GM13977 (cell line): ENCODE data around the gene STXBP2.

Source experiments
- DNase-seq: peaks from one replicate; pipeline ENCODE4 v3.0.0; 2012; ENCODE audit warnings: low spot score
- in situ Hi-C: fragments of 300-500 bp; cut with MboI; formaldehyde crosslinking; loops from one replicate; pipeline ENCODE4 v1.12.0; 2022; ENCODE audit warnings: low sequenced_read_pairs, low pct_unique_long_range_greater_than_20kb, mixed read lengths, inconsistent platforms; ENCODE audit not compliant: unreplicated experiment
- TF ChIP-seq, protein P1 (sequence below): IDR thresholded peaks from 2 replicates; pipeline ENCODE4 v1.5.1; 2012; ENCODE audit warnings: mild to moderate bottlenecking, control low read depth; ENCODE audit not compliant: insufficient read depth; ENCODE audit errors: extremely low read depth, missing control alignments

The STXBP2 gene

DNA sequence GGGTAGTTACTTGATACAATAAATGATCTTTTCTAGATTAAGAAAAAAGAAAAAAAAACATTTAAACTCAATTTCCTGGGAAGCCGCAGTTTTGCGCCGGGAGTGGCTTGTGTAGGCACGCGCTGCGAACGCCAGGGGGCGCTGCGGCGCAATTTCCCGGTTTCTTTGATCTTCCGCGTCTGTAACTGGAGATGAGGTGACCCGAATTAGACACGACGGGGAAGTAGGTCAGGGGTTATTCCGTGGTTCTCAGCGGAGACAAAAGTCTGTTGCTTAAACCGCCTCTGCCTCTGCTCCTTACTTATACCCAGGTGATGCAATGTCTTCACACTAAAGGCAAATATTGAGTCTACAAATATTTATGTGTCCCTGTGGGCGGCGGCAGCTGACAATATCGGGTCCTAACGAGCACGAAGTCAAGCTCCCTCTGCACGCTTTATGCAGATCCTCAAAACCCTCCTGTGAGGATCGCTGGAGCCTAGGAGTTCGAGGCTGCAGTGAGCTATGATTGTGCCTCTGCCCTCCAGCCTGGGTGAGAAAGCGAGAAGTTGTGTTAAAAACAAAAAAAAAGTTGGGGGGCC is 15.2 kb downstream of the STXBP2 start:
- TF ChIP-seq, protein P1, sequence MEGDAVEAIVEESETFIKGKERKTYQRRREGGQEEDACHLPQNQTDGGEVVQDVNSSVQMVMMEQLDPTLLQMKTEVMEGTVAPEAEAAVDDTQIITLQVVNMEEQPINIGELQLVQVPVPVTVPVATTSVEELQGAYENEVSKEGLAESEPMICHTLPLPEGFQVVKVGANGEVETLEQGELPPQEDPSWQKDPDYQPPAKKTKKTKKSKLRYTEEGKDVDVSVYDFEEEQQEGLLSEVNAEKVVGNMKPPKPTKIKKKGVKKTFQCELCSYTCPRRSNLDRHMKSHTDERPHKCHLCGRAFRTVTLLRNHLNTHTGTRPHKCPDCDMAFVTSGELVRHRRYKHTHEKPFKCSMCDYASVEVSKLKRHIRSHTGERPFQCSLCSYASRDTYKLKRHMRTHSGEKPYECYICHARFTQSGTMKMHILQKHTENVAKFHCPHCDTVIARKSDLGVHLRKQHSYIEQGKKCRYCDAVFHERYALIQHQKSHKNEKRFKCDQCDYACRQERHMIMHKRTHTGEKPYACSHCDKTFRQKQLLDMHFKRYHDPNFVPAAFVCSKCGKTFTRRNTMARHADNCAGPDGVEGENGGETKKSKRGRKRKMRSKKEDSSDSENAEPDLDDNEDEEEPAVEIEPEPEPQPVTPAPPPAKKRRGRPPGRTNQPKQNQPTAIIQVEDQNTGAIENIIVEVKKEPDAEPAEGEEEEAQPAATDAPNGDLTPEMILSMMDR: peak; percentile 90
- in situ Hi-C loops: no loop called here
- DNase-seq: peak; percentile 88

DNA sequence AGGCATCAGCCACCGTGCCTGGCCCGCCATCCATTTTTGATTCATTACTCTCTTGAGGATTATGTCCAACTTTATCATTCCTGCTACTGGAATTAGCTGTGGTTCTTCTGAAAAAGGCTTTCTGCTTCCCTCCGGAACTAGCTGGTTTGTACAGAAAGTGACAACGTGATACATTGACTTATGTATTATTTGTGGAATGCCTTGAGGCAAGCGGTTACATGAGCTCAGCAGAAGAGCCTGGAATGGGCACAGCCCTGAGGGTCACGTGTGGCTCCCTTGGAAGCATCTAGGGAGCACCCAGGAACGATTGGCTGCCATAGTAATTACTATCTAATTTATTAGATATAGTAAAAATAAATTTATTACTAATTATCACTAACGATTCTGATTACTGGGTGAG is 17.5 kb downstream of the STXBP2 start:
- no peak for DNase-seq
- TF ChIP-seq, protein P1: no peak
- in situ Hi-C loops: no loop called here

DNA sequence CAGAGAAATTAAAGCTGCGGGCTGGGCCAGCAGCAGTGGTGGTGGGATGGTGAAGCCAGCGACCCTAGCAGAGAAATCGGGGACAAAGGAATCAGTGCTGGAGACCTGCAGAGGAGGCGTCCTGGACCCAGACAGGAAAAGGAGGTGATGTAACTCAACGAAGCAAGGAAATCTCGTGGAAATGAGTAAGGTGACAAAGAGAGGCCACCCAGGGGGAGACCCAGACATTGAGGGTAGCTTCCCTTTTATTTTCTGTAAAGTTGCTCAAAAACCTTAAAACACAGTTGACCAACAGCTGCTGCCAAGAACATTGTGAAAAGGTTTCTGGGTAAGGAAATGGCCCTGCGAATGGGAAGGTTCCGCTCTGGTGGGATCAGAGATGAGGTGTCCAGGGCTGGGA is 18.7 kb downstream of the STXBP2 start:
- no peak for DNase-seq
- TF ChIP-seq, protein P1: no peak
- in situ Hi-C loops: no loop called here

DNA sequence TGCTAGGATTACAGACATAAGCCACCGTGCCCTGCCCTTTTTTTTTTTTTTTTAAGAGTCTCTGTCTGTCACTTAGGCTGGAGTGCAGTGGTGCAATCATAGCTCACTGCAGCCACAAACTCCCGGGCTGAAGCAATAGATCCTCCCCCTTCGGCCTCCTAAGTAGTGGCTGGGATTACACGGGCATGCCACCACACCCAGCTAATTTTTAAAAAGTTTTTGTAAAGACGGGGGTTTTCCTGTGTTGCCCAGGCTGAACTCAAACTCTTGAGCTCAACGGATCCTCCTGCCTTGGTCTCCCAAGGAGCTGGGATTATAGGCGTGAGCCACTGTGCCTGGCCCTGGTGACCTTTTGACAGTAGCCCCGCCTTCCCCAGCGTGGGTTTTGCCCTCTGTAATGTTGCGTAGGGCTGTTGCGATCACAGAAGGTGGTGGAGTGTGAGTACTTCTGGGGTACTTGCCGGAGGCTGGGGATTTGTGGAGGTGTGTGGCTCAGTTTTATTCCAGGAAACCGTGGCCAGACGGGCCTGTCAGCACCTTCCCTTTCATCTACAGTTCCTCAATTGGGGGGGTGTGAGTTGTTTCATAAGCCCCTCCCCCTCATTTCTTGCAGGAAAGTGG is 20.3 kb downstream of the STXBP2 start:
- no peak for DNase-seq
- TF ChIP-seq, protein P1: no peak
- in situ Hi-C loops: no loop called here

DNA sequence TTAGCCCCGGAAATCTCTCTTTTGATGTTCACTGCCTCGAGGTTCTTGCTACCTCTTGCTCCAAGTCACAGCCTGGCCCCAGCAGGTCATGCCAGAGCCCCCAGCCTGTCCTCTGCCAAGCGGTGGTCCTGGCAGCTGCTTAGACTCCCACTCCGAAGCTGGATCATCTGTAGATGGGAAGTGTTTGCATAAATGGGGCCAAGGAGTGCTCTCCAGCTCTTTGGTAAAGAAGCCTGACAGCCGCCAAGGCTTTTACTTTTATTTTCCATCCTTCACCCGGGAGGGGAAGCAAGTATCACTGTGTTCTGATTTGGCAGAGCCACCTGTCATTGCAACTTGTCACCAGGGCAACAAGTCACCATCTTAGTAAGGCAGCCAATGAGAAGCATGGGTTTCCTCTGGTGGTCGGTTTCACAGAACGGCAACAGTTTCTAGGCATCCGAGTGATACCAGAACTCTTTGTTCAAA is 21.3 kb downstream of the STXBP2 start:
- TF ChIP-seq, protein P1: no peak
- in situ Hi-C loops: no loop called here
- peak; percentile 96 for DNase-seq

DNA sequence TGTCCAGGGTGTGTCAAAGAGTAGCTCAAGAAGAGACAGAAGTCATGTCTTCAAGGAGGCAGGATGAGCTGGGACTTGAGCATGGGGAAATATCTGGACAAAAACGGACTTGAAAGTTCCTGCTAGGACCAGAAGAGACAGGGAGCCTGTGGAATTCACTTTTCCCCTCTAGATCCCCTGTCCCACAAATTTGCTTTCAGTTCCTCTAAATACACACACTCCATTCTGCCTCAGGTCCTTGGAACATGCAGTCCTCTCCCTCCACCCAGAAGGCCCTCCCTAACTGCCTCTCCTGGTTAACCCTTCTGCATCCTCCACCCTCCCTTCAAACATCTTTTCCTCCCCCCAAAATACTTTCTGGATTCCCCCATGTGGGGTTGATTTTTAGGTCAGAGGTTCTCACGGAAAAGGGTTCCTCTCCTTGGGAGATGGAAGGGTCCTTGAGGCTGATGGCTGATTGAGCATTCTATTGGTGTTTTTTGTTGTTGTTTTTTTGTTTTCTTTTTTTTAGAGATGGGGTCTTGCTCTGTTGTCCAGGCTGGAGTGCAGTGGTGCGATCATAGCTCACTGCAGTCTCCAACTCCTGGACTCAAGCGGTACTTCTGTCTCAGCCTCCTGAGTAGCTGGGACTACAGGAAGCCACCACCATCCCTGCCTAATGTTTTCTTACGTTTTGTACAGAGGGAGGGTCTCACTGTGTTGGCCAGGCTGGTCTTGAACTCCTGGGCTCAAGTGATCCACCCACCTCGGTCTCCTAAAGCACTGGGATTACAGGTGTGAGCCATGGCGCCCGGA is 25.0 kb downstream of the STXBP2 start:
- DNase-seq: no peak
- in situ Hi-C loops: loop anchor here (10.0 kb wide), 1 partner anchor 143 kb away; no protein-coding TSS in a partner anchor
- TF ChIP-seq, protein P1: no peak
